Panc1 (cell line): Measurements from ENCODE around the gene HS6ST3. TPM values are rescaled to one million over a fixed set of nuclear protein-coding genes. Genes with fewer than 3 reads are reported as not detected.

ENCODE experiments used
- ATAC-seq: fragments of 200-7000 bp; cut with Tn5 transposase; 2 replicates; pipeline ENCODE4 v1.9.1; 2020; ENCODE audit warnings: mild to moderate bottlenecking, moderate library complexity
- BruUV-seq: library from RNA; stranded (reverse); fragments of 400-500 nt; replicated peaks from 2 replicates; lab custom pipeline; 2021; lab: Mats Ljungman, UMichigan
- CTCF ChIA-PET: fragments of 300-600 bp; sonication (Branson Sonifier 250); formaldehyde crosslinking; loops from one replicate; lab custom pipeline; 2022; ENCODE audit warnings: antibody characterized with exemption; lab: Charles Lee
- POLR2A ChIA-PET: fragments of 300-600 bp; sonication (Branson Sonifier 250); formaldehyde crosslinking; loops from one replicate; lab custom pipeline; 2022; ENCODE audit warnings: antibody characterized with exemption; lab: Charles Lee
- DNase-seq: peaks from one replicate; pipeline ENCODE4 v3.0.0-alpha.2; 2010; ENCODE audit warnings: low read depth, low spot score
- H3K27ac ChIP-seq: 2 replicates; pipeline ENCODE4 v1.5.1; 2011; ENCODE audit warnings: mild to moderate bottlenecking, low read length, inconsistent platforms
- H3K27me3 ChIP-seq: fragments of 200-500 bp; sonication (Bioruptor generic); 2 replicates; pipeline ENCODE4 v1.6.0; 2014; ENCODE audit warnings: low read length, inconsistent platforms; ENCODE audit not compliant: control insufficient read depth, insufficient read depth
- H3K36me3 ChIP-seq: fragments of 200-500 bp; sonication (Bioruptor generic); 2 replicates; pipeline ENCODE4 v1.5.1; 2014; ENCODE audit warnings: inconsistent platforms, mild to moderate bottlenecking, low read length, moderate library complexity; ENCODE audit not compliant: control insufficient read depth, insufficient read depth
- H3K4me1 ChIP-seq: 2 replicates; pipeline ENCODE4 v1.5.1; 2011; ENCODE audit warnings: inconsistent platforms, mild to moderate bottlenecking, low read length, moderate library complexity; ENCODE audit not compliant: control insufficient read depth, insufficient read depth
- H3K4me3 ChIP-seq, 2 experiments: 2 replicates each; pipeline ENCODE4 v1.5.1; 2011 to 2012; ENCODE audit warnings: low read depth in 2 of 2, low read length in 2 of 2, mild to moderate bottlenecking in 2 of 2, inconsistent platforms in 1 of 2, moderate library complexity in 1 of 2
- H3K9me3 ChIP-seq: fragments of 200-500 bp; sonication (Bioruptor generic); 2 replicates; pipeline ENCODE4 v1.5.1; 2014; ENCODE audit warnings: low read depth, mild to moderate bottlenecking, inconsistent platforms, low read length, moderate library complexity; ENCODE audit not compliant: control insufficient read depth, insufficient read depth
- POLR2AphosphoS5 ChIP-seq: IDR thresholded peaks from 2 replicates; pipeline ENCODE4 v1.6.1; 2012; ENCODE audit warnings: mild to moderate bottlenecking, low read depth, low read length, moderate library complexity
- SIN3A ChIP-seq: IDR thresholded peaks from 2 replicates; pipeline ENCODE4 v1.6.1; 2012; ENCODE audit warnings: low read depth, mild to moderate bottlenecking, low read length, moderate library complexity, borderline replicate concordance; ENCODE audit not compliant: insufficient read depth
- TCF7L2 ChIP-seq: IDR thresholded peaks from 2 replicates; pipeline ENCODE4 v1.6.1; 2011; ENCODE audit warnings: mild to moderate bottlenecking, low read depth, low read length, inconsistent platforms
- in situ Hi-C: cut with HindIII; loops from 2 replicates; pipeline ENCODE4 v1.10.0; 2016; ENCODE audit warnings: low sequenced_read_pairs, low pct_unique_long_range_greater_than_20kb
- intact Hi-C: fragments of 100-400 bp; cut with micrococcal nuclease; formaldehyde crosslinking; loops from one replicate; pipeline ENCODE4 v1.10.0; 2022; ENCODE audit not compliant: unreplicated experiment
- total RNA-seq: library from RNA; stranded (reverse); gene quantifications from one replicate; pipeline ENCODE4 v1.2.1, GENCODE V29; 2021; ENCODE audit not compliant: unreplicated experiment
- TF ChIP-seq, protein P1 (sequence below): fragments of 450-650 bp; IDR thresholded peaks from 2 replicates; pipeline ENCODE4 v1.5.1; 2017; ENCODE audit warnings: mild to moderate bottlenecking
- TF ChIP-seq, protein P2 (sequence below), 2 experiments: IDR thresholded peaks; 2 replicates each; pipeline ENCODE4 v1.6.1; 2011 to 2012; ENCODE audit warnings: low read depth in 2 of 2, control low read depth in 1 of 2, low read length in 1 of 2, mild to moderate bottlenecking in 1 of 2, moderate library complexity in 1 of 2; ENCODE audit not compliant: insufficient read depth in 1 of 2

The HS6ST3 gene
- total RNA-seq, 1 experiment from 2014 or later = 0.13 TPM

DNA sequence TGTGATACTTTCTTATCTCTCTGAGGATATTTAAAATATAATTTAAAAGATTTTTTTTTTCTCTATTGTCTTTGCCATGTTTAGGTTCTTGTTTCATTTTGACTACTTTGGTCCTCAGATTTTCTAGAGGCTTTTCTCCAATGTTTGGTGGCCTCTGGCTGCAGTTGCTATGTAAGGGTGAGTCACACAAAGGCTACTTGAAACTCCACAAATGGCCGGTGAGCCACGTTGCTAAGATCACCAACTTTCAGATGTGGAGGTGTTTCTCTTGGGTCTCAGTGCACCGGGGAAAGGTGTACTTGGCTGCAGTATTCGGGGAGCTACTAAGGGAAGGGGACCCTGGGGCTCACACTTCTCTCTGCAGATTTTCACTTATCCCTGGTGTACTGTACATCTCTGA lies 248.1 kb downstream of the HS6ST3 start:
- ChIA-PET POLR2A (no interaction called here), CTCF (no interaction called here)
- intact Hi-C loops (no loop called here), in situ Hi-C loops (no loop called here)
- TF ChIP-seq, protein P1, sequence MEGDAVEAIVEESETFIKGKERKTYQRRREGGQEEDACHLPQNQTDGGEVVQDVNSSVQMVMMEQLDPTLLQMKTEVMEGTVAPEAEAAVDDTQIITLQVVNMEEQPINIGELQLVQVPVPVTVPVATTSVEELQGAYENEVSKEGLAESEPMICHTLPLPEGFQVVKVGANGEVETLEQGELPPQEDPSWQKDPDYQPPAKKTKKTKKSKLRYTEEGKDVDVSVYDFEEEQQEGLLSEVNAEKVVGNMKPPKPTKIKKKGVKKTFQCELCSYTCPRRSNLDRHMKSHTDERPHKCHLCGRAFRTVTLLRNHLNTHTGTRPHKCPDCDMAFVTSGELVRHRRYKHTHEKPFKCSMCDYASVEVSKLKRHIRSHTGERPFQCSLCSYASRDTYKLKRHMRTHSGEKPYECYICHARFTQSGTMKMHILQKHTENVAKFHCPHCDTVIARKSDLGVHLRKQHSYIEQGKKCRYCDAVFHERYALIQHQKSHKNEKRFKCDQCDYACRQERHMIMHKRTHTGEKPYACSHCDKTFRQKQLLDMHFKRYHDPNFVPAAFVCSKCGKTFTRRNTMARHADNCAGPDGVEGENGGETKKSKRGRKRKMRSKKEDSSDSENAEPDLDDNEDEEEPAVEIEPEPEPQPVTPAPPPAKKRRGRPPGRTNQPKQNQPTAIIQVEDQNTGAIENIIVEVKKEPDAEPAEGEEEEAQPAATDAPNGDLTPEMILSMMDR = no peak
- TF ChIP-seq, protein P2, sequence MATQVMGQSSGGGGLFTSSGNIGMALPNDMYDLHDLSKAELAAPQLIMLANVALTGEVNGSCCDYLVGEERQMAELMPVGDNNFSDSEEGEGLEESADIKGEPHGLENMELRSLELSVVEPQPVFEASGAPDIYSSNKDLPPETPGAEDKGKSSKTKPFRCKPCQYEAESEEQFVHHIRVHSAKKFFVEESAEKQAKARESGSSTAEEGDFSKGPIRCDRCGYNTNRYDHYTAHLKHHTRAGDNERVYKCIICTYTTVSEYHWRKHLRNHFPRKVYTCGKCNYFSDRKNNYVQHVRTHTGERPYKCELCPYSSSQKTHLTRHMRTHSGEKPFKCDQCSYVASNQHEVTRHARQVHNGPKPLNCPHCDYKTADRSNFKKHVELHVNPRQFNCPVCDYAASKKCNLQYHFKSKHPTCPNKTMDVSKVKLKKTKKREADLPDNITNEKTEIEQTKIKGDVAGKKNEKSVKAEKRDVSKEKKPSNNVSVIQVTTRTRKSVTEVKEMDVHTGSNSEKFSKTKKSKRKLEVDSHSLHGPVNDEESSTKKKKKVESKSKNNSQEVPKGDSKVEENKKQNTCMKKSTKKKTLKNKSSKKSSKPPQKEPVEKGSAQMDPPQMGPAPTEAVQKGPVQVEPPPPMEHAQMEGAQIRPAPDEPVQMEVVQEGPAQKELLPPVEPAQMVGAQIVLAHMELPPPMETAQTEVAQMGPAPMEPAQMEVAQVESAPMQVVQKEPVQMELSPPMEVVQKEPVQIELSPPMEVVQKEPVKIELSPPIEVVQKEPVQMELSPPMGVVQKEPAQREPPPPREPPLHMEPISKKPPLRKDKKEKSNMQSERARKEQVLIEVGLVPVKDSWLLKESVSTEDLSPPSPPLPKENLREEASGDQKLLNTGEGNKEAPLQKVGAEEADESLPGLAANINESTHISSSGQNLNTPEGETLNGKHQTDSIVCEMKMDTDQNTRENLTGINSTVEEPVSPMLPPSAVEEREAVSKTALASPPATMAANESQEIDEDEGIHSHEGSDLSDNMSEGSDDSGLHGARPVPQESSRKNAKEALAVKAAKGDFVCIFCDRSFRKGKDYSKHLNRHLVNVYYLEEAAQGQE (IDR thresholded peaks at IDR 0.05; ENCODE audit: insufficient read depth in 1 of 2, low read depth in 2 of 2, low read length in 1 of 2) = no peak
- TF ChIP-seq TCF7L2 (no peak), POLR2AphosphoS5 (no peak), SIN3A (no peak)
- no TSS peak for BruUV-seq
- ATAC-seq = no peak
- no peak for DNase-seq
- no peaks in the 10 kb centered on the region for H3K4me1 ChIP-seq
- no peak overlapping the region for H3K4me3 ChIP-seq
- no peak overlapping the region for H3K27ac ChIP-seq
- no peaks in the 10 kb centered on the region for H3K36me3 ChIP-seq
- no peaks in the 10 kb centered on the region; the same call in 1 of the 2 replicates for H3K27me3 ChIP-seq
- no peaks in the 10 kb centered on the region for H3K9me3 ChIP-seq

DNA sequence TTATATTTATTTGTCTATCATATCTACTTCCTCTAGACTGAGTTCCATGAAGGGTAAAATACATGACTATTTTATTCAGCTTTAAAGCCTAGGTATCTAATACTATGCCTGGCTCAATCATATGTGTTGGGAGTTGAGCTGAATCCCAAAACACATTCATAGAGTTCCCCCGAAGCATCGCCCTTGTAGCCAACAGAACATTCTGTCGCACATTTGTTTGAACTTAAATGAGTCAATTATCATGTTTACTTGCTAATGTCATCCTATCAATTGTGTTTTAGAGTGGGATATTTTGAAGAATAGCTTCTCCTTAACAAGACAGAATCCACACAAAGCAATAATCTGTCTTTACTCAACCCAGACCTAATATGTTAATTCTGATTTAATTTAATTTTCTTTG lies 252.4 kb downstream of the HS6ST3 start:
- no peaks in the 10 kb centered on the region for H3K4me1 ChIP-seq
- POLR2A ChIA-PET = no interaction called here
- BruUV-seq = no TSS peak
- no peak overlapping the region for H3K4me3 ChIP-seq
- H3K36me3 ChIP-seq = no peaks in the 10 kb centered on the region
- in situ Hi-C loops (no loop called here), intact Hi-C loops (no loop called here)
- no peak for DNase-seq
- no peaks in the 10 kb centered on the region for H3K9me3 ChIP-seq
- TF ChIP-seq POLR2AphosphoS5 = no peak
- TF ChIP-seq, protein P1 = no peak
- TF ChIP-seq TCF7L2 = no peak
- TF ChIP-seq SIN3A = no peak
- TF ChIP-seq, protein P2 (IDR thresholded peaks at IDR 0.05; ENCODE audit: insufficient read depth in 1 of 2, low read depth in 2 of 2, low read length in 1 of 2) = no peak
- no peaks in the 10 kb centered on the region; the same call in 1 of the 2 replicates for H3K27me3 ChIP-seq
- CTCF ChIA-PET = no interaction called here
- H3K27ac ChIP-seq = no peak overlapping the region
- no peak for ATAC-seq
